ENCODE data around the gene HERPUD2. TPM values are rescaled to one million over a fixed set of nuclear protein-coding genes. Genes with fewer than 3 reads are reported as not detected.

HERPUD2 gene
- total RNA-seq, 4 donors from 2014 or later = 12.2 to 27.8 (median 24.7) TPM

DNA sequence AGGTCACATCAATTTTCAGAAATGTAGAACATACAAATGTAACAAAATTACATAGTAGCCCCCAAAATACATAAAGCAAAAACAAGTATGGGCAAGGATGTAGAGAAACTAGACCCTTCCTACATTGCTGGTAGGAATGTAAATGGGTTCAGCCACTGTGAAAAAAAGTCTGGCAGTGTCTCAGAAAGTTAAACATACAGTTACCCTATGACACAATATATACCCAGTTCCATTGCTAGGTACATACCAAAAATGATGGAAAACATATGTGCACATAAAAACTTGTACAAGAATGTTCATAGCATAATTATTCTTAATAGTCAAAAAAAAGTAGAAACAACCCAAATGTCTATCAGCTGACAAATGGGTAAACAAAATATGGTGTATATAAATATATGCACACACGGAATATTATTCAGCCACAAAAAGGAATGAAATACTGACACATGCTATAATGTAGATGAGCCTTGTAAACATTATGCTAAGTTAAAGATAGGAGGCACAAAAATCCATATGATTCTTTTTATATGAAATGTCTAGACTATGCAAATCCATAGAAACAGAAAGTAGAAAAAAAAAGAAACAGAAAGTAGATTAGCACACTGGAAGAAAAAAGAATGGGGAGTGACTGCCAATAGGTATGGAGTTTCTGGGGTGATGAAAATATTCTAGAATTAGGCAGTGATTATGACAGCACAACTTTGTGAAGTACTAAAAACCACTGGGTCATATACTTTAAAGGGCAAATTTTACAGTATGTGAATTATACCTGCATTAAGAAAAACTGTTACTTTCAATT lies 13.5 kb downstream of the HERPUD2 start:
- Histone ChIP-seq H3K4me1 (peaks cover 18 to 27% of the 10 kb centered on the region in 2 donors), H3K4me3 (no peak overlapping the region), H3K9me3 (no peaks in the 10 kb centered on the region), H3K36me3 (no peaks in the 10 kb centered on the region), H3K27me3 (no peaks in the 10 kb centered on the region), H3K27ac (no peak overlapping the region)
- in situ Hi-C loops (cut with MboI; ENCODE audit: low sequenced_read_pairs in 4 of 4) = loop anchor here in 1 of 4 donors (25.0 kb wide), 1 partner anchor 644 kb away; the partner anchor contains the start of gene DPY19L1
- ATAC-seq (no peak), DNase-seq (no peak)
- TF ChIP-seq POLR2A (IDR thresholded peaks at IDR 0.05) = no peak
- TF ChIP-seq, protein P1, sequence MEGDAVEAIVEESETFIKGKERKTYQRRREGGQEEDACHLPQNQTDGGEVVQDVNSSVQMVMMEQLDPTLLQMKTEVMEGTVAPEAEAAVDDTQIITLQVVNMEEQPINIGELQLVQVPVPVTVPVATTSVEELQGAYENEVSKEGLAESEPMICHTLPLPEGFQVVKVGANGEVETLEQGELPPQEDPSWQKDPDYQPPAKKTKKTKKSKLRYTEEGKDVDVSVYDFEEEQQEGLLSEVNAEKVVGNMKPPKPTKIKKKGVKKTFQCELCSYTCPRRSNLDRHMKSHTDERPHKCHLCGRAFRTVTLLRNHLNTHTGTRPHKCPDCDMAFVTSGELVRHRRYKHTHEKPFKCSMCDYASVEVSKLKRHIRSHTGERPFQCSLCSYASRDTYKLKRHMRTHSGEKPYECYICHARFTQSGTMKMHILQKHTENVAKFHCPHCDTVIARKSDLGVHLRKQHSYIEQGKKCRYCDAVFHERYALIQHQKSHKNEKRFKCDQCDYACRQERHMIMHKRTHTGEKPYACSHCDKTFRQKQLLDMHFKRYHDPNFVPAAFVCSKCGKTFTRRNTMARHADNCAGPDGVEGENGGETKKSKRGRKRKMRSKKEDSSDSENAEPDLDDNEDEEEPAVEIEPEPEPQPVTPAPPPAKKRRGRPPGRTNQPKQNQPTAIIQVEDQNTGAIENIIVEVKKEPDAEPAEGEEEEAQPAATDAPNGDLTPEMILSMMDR (IDR thresholded peaks at IDR 0.05 in 4 of 5, conservative IDR thresholded peaks at IDR 0.05 in 1 of 5) = no peak
- intact Hi-C loops (cut with DNase I; ENCODE audit: low total_unique reads) = no loop called here

DNA sequence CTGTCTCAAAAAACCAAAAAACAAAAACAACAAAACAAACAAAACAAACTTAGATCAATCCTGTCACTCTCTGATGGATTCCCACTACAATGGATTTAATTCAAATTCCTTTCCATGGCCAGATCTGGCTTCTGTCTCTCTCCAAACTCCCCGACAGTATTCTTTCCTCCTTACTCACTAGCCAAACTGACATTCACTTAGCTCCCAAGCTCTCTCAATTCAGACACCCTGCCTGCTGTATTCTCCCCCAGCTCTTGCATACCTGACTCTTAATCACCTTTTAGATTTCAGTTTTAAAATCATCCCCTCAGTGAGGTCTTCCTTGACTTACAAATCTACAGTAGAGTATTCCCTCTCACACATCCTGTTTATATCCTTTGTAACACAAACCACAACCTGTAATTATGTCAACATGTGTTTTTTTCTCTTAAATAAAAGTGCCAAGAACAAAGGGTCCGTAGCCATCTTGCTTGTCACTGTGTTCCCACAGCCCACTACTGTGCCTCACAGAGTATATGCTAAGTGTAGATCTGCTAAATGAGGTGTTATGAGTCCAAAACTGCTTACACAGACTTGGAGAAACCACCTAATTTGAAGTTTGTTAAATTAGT lies 14.4 kb downstream of the HERPUD2 start:
- H3K4me1 ChIP-seq = peaks cover 24 to 31% of the 10 kb centered on the region in 2 donors

DNA sequence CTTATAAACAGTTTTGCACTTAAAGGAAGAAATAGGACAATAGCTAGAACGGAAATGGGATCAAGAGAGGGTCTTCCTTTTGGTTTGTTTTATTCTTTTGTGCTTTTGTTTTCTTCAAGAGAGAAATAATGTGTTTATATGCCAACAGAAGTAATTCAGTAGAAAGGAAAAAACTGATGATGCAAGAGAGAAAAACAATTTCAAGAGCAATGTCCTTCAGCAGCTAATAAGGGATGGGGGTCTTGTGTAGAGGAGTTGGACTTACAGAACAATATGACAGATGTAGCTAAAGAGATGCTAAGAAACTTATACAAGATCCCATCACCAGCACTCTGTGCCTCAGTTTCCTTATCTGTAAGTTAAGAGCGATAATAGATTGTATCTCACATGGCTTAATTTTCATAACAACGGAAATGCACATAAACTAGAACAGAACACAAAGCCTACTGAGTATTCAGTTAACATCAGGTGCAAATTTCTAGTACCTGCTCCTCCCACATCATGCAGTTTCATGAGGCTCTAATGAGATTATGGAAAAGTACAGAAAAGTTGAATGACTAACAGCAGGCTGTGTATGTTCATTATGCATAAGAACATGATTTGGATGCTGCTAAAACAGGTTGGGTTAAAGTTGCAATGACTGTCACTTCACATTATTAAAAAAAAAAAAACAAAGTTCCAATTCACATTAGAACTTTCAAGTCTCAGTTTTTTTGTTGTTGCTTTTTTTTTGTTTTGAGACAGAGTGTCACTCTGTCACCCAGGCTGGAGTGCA lies 17.2 kb downstream of the HERPUD2 start:
- H3K4me3 ChIP-seq = no peak overlapping the region
- intact Hi-C loops (cut with DNase I; ENCODE audit: low total_unique reads) = no loop called here
- ATAC-seq (no peak), DNase-seq (no peak)
- H3K9me3 ChIP-seq = no peaks in the 10 kb centered on the region
- peaks cover 24 to 31% of the 10 kb centered on the region in 2 donors for H3K4me1 ChIP-seq
- in situ Hi-C loops (cut with MboI; ENCODE audit: low sequenced_read_pairs in 4 of 4) = loop anchor here in 1 of 4 donors (25.0 kb wide), 1 partner anchor 640 kb away; the partner anchor contains the start of gene DPY19L1
- TF ChIP-seq POLR2A (IDR thresholded peaks at IDR 0.05) = no peak
- no peak overlapping the region for H3K27ac ChIP-seq
- H3K36me3 ChIP-seq = no peaks in the 10 kb centered on the region
- H3K27me3 ChIP-seq = no peaks in the 10 kb centered on the region

More for the DNA sequence above, 14.4 kb downstream of the HERPUD2 start:
- intact Hi-C loops (cut with DNase I; ENCODE audit: low total_unique reads) (no loop called here), in situ Hi-C loops (cut with MboI; ENCODE audit: low sequenced_read_pairs in 4 of 4) (loop anchor here in 1 of 4 donors (25.0 kb wide), 1 partner anchor 643 kb away; the partner anchor contains the start of gene DPY19L1)
- Histone ChIP-seq H3K36me3 (no peaks in the 10 kb centered on the region), H3K4me3 (no peak overlapping the region), H3K9me3 (no peaks in the 10 kb centered on the region), H3K27me3 (no peaks in the 10 kb centered on the region), H3K27ac (no peak overlapping the region)
- TF ChIP-seq, protein P1 (IDR thresholded peaks at IDR 0.05 in 4 of 5, conservative IDR thresholded peaks at IDR 0.05 in 1 of 5) = no peak
- TF ChIP-seq POLR2A (IDR thresholded peaks at IDR 0.05) = no peak
- ATAC-seq = no peak
- no peak for DNase-seq

DNA sequence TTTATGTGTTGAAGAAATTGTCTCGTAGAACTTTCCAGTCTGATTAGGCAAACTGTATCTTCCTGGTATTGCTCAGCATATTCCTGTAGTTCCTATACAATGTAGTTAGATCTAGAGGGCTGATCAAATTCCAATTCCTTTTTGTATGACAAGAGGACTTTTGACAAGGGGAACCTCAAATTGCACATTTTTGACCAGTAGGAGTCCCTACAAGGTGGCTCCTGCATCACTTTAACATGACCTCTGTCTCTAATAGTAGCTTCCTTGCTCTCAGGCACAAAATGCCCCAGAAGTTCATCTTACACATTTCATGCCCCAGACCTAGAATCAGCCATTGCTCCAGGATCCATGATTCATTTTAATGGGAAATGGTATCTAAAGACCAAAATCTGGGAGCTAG lies 18.7 kb downstream of the HERPUD2 start:
- ATAC-seq (no peak), DNase-seq (no peak)
- intact Hi-C loops (cut with DNase I; ENCODE audit: low total_unique reads) = no loop called here
- in situ Hi-C loops (cut with MboI; ENCODE audit: low sequenced_read_pairs in 4 of 4) = loop anchor here in 1 of 4 donors (25.0 kb wide), 1 partner anchor 639 kb away; the partner anchor contains the start of gene DPY19L1
- H3K27me3 ChIP-seq = no peaks in the 10 kb centered on the region
- H3K4me3 ChIP-seq = no peak overlapping the region
- H3K27ac ChIP-seq = no peak overlapping the region
- no peaks in the 10 kb centered on the region for H3K9me3 ChIP-seq
- TF ChIP-seq POLR2A (IDR thresholded peaks at IDR 0.05) = no peak
- TF ChIP-seq, protein P1 (IDR thresholded peaks at IDR 0.05 in 4 of 5, conservative IDR thresholded peaks at IDR 0.05 in 1 of 5) = no peak
- peaks cover 24 to 28% of the 10 kb centered on the region in 2 donors for H3K4me1 ChIP-seq
- H3K36me3 ChIP-seq = no peaks in the 10 kb centered on the region
